GM12892 (cell line): Measurements from ENCODE around the gene SLC16A3.

ENCODE experiments used
- POLR2A ChIP-seq: IDR thresholded peaks from 2 replicates; pipeline ENCODE4 v1.6.1; 2011; ENCODE audit warnings: low read depth, low read length, control low read depth
- POLR2AphosphoS5 ChIP-seq: IDR thresholded peaks from 2 replicates; pipeline ENCODE4 v1.6.1; 2011; ENCODE audit warnings: low read depth, low read length, control low read depth
- TAF1 ChIP-seq: IDR thresholded peaks from 2 replicates; pipeline ENCODE4 v1.6.1; 2011; ENCODE audit warnings: low read depth, mild to moderate bottlenecking, control low read depth, low read length, borderline replicate concordance

DNA sequence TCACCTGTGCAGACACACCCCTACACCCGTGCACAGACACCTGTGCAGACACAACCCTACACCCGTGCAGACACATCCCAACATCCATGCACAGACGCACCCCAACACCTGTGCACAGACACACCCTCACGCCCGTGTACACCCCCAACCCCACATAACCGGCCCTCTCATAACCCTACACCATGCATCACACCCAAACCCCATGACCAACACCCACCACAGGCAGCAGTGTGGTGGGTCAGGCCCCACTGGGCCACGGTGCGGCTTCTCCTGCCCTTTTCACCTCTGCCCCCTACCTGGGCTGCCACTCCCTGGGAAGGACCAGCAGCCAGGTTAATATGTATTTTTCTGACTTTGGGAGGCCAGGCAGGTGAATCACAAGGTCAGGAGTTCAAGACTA, 4.2 kb upstream of the SLC16A3 start:
- no peak for TF ChIP-seq POLR2A
- TF ChIP-seq POLR2AphosphoS5, result no peak
- no peak for TF ChIP-seq TAF1
